ENCODE results near the gene CHAF1A. TPM values are rescaled to one million over a fixed set of nuclear protein-coding genes. Genes with fewer than 3 reads are reported as not detected.

The CHAF1A gene
- total and polyA plus RNA-seq, 2 donors (not counting 1 experiment from before 2014, with no cell fraction given) = 5.9 TPM

- Histone ChIP-seq H3K36me3 (ENCODE audit: control insufficient read depth, insufficient read depth, low read length) (peaks cover 9% of the 10 kb centered on the region), H3K27ac (ENCODE audit: insufficient read depth, low read length) (peak overlapping the region; percentile 77), H3K79me2 (ENCODE audit: control insufficient read depth, insufficient read depth, low read length) (peaks cover 83% of the 10 kb centered on the region), H3K4me1 (ENCODE audit: control insufficient read depth, extremely low read depth, insufficient read depth, low read length) (peaks cover 54% of the 10 kb centered on the region), H3K4me2 (ENCODE audit: extremely low read depth, insufficient read depth, low read length) (peak overlapping the region; percentile 64), H3K9me3 (ENCODE audit: control insufficient read depth, insufficient read depth, low read depth, low read length) (no peaks in the 10 kb centered on the region), H2AFZ (ENCODE audit: low read length) (no peak overlapping the region), H3K9ac (ENCODE audit: insufficient read depth, low read length) (peak overlapping the region; percentile 69), H3K27me3 (ENCODE audit: control insufficient read depth, insufficient read depth, low read length) (no peaks in the 10 kb centered on the region), H3K4me3 (replicated peaks in 1 of 4; ENCODE audit: control extremely low read depth in 1 of 4, insufficient read depth in 1 of 4, low read depth in 3 of 4, low read length in 4 of 4) (no peak overlapping the region), H4K20me1 (ENCODE audit: control insufficient read depth, extremely low read depth, insufficient read depth, low read length) (no peaks in the 10 kb centered on the region)
- TF ChIP-seq CTCF (conservative IDR thresholded peaks at IDR 0.05 in 1 of 2, IDR thresholded peaks at IDR 0.05 in 1 of 2; ENCODE audit: low read depth in 1 of 2, low read length in 2 of 2) (no peak), EZH2 (IDR thresholded peaks at IDR 0.05; ENCODE audit: low read length, missing control alignments) (no peak)
- DNase-seq (ENCODE audit: low read depth in 2 of 2) = peak; percentile 26 to 55
These were observed 28.6 kb upstream of the CHAF1A start for GRCh38 chr19:4373601-4374497.

- Histone ChIP-seq H4K20me1 (ENCODE audit: control insufficient read depth, extremely low read depth, insufficient read depth, low read length) (no peaks in the 10 kb centered on the region), H3K9me3 (ENCODE audit: control insufficient read depth, insufficient read depth, low read depth, low read length) (no peaks in the 10 kb centered on the region), H3K27me3 (ENCODE audit: control insufficient read depth, insufficient read depth, low read length) (no peaks in the 10 kb centered on the region), H3K9ac (ENCODE audit: insufficient read depth, low read length) (peak overlapping the region; percentile 69), H3K4me2 (ENCODE audit: extremely low read depth, insufficient read depth, low read length) (peak overlapping the region; percentile 64), H3K27ac (ENCODE audit: insufficient read depth, low read length) (peak overlapping the region; percentile 77), H3K4me3 (replicated peaks in 1 of 4; ENCODE audit: control extremely low read depth in 1 of 4, insufficient read depth in 1 of 4, low read depth in 3 of 4, low read length in 4 of 4) (no peak overlapping the region), H3K79me2 (ENCODE audit: control insufficient read depth, insufficient read depth, low read length) (peaks cover 82% of the 10 kb centered on the region), H3K36me3 (ENCODE audit: control insufficient read depth, insufficient read depth, low read length) (peaks cover 10% of the 10 kb centered on the region), H2AFZ (ENCODE audit: low read length) (no peak overlapping the region), H3K4me1 (ENCODE audit: control insufficient read depth, extremely low read depth, insufficient read depth, low read length) (peaks cover 50% of the 10 kb centered on the region)
- TF ChIP-seq EZH2 (IDR thresholded peaks at IDR 0.05; ENCODE audit: low read length, missing control alignments) (no peak), CTCF (conservative IDR thresholded peaks at IDR 0.05 in 1 of 2, IDR thresholded peaks at IDR 0.05 in 1 of 2; ENCODE audit: low read depth in 1 of 2, low read length in 2 of 2) (peak; percentile 6 to 13)
- peak; percentile 86 to 95 for DNase-seq (ENCODE audit: low read depth in 2 of 2)
These were observed 27.8 kb upstream of the CHAF1A start for GRCh38 chr19:4374498-4375163.
